LNCaP clone FGC (cell line): ENCODE results near the gene KLF6.

Source experiments
- DNase-seq: peaks from one replicate; pipeline ENCODE4 v3.0.0-alpha.2; 2011; ENCODE audit warnings: low read depth
- H3K4me3 ChIP-seq: 2 replicates; pipeline ENCODE4 v1.5.1; 2011; ENCODE audit warnings: mild to moderate bottlenecking, low read depth, low read length, control low read depth
- TF ChIP-seq, protein P1 (sequence below): IDR thresholded peaks from 2 replicates; pipeline ENCODE4 v1.5.1; 2012; ENCODE audit warnings: mild to moderate bottlenecking; ENCODE audit not compliant: control insufficient read depth, insufficient read depth; ENCODE audit errors: extremely low read depth

KLF6 gene

DNA sequence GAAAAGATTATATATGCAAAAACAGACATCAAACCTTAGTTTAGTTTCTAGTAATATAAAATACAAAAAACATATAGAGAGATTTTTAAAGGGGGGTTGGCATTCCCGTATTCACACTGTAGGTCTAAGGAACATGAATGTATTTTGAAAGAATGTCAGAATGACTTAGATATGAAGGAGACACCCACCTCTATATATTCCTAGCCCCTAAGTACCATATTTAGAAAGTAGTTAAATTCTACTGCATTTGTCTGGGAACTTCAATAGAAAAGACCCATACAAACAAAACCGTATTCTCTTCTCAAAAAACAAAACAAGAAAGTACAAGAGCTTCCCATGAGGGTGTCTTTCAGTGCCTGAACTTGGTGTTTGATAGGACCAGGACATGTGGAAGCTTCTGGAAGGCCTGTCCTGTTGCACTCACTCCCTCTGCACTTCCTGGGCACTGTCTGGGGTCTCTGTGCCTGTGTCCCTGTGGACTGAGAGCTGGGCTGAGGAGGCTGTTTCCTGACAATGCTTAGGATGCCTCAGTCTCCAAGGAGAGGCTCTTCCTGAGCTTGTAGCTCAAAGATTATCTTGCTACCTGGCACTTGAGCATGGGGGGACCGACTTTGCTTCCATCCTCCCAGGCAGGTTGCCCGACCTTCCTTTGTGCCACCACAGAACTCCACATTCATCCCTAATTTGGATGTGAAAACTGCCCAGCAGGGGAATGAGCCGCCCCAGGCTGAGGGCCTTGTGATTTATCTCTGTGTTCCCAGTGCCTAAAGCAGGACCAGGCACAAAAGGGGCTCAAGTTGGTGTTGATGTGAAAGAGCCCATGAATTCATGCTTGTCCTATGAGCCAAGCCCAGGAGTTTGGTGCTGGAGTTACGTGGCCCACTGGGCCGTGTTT lies 44.4 kb upstream of the KLF6 start:
- no peak overlapping the region for H3K4me3 ChIP-seq
- TF ChIP-seq, protein P1, sequence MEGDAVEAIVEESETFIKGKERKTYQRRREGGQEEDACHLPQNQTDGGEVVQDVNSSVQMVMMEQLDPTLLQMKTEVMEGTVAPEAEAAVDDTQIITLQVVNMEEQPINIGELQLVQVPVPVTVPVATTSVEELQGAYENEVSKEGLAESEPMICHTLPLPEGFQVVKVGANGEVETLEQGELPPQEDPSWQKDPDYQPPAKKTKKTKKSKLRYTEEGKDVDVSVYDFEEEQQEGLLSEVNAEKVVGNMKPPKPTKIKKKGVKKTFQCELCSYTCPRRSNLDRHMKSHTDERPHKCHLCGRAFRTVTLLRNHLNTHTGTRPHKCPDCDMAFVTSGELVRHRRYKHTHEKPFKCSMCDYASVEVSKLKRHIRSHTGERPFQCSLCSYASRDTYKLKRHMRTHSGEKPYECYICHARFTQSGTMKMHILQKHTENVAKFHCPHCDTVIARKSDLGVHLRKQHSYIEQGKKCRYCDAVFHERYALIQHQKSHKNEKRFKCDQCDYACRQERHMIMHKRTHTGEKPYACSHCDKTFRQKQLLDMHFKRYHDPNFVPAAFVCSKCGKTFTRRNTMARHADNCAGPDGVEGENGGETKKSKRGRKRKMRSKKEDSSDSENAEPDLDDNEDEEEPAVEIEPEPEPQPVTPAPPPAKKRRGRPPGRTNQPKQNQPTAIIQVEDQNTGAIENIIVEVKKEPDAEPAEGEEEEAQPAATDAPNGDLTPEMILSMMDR: no peak
- no peak for DNase-seq

DNA sequence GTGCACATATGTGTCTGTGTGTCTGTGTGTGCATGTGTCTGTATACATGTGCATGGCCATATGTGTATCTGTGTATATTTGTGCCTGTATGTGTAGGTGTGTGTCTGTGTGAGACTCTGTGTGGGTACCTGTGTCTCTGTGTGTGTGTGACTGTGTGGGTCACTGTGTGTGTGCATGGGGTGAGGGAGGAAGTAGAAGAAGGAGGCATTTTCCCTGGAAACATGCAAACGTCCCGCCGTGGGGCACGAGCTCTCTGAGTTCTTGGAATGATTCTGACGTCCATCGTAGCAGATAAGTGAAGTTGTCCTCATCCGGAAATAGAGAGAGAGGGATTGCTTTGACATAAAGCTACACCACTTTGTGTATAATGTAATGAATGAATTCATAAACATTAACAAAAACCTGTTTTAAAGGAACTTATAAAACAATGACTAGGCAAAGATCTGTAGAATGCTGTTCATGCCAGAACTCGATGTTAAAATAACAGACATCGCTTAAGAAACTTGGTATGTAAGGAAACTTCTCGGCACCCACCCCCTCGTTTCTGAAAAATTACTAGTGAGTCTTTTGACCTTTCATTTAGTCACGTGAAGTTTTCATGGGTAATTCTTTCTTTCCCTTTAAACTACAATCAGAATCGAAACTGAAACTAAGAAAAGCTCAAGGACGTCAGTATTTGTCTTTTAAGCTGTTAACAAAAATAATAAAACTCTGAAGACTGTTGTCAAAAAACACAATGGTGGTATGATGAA lies 43.6 kb upstream of the KLF6 start:
- DNase-seq: no peak
- H3K4me3 ChIP-seq: no peak overlapping the region
- TF ChIP-seq, protein P1: no peak

DNA sequence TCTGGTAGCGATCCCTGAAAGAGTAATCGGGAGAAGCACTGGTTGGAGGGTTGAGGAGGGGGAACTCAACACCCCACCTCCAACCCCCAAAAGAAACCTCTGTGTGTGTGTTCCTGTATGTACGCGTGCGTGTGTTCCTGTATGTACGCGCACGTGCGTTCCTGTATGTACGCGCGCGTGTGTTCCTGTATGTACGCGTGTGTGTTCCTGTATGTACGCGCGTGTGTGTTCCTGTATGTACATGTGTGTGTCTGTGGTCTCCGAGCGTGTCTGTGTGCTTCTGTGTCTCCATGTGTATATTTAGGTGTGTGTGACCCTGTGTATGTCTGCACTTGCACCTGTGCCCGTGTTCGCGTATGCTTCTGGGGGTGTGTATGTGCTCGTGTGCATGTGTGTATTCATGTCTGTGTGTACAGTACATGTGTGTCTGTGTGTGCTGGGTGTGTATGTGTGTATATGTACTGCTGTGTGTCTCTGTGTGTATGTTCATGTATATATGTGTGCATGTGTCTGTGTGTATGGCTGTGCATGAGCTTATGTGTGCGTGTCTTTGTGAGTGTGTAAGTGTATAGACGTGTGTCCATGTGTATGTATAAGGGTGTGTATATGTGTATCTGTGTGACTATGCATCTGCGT lies 42.9 kb upstream of the KLF6 start:
- TF ChIP-seq, protein P1: no peak
- no peak for DNase-seq
- H3K4me3 ChIP-seq: no peak overlapping the region

DNA sequence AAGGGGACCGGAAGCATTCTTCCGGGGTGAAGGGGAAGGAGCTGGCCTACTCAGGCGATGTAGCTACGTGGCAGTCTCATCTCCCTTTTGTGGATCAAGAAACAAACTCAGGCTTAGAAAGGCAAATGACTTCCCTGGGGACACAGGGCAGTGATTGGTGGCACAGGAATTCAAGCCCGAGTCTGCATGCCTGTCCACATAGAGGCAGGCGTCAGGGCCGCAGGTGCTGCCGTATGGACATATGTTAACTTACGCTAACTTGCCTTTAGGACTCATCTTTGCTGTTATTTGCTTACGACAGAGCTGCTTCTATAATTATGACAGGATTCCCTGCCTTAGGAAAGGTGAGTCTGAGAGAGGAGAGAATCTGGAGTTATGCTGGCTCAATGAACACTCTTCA lies 42.3 kb upstream of the KLF6 start:
- TF ChIP-seq, protein P1: no peak
- no peak for DNase-seq
- H3K4me3 ChIP-seq: no peak overlapping the region

DNA sequence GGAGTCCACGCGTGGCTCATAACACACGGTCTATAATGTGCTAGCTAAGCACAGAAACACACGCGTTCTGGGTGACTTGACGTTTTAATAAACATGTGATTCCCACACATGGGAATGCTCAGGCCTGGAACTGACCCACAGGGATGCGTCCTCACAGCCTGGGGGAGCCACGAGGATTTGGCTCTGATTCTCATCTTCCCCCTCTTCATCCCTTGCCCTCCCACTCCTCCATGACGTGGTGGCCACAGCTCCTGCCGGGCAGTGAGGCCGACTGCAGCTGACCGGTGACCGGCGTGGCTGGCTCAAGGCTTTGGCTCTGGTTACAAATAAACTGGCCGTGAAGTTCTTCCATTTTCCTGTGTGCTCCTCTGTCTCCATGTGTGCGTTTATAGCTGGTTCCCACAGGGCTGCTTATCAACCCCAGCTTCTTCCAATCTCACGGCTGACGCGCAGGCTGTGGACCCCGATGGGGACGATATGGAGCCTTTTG lies 40.9 kb upstream of the KLF6 start:
- TF ChIP-seq, protein P1: no peak
- no peak overlapping the region for H3K4me3 ChIP-seq
- DNase-seq: no peak

DNA sequence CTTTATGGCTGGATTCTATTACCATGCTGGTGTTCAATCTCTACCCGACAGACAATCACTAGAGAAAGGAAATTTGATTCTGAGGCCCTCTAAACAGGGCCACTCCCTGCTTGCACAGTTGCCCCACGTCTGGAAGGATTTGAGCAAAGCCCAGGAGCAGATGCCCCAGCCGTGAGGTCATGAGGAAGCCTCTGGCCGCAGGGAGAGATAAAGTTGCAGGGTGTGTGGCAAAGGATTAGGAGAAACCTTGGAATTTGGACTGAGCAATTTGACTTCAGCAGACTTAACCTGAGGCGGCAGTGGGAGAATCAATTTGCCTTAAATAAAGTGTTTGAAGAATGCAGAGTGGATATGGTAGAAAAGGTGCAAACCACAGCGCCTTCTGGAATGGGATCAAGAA lies 40.2 kb upstream of the KLF6 start:
- DNase-seq: no peak
- H3K4me3 ChIP-seq: no peak overlapping the region
- TF ChIP-seq, protein P1: no peak
